Measurements from ENCODE around the gene CDH22.

CDH22 gene

GRCh38 chr20:46240065-46240464, 68.2 kb downstream of the CDH22 start:
- DNase-seq (ENCODE audit: low read depth) = no peak

DNA sequence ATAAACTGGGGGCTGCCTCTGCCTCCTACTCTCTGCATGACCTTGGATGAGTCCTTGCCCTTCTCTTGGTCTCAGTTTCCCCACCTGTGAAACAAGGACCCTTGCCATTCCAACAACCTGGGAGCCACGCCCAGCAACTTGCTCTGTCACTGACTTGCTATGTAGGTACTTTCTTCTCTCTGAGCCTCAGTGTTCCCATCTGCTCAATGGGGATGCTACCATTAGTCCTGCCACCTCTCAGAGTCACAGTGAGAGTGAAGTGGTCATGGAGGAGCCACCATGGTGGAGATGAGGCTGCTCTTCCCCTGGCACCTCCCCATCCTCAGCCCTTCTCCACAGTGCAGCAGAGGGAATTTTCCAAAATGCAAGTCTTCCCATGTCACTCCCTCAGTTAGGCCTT, 70.6 kb downstream of the CDH22 start:
- DNase-seq (ENCODE audit: low read depth) = no peak

DNA sequence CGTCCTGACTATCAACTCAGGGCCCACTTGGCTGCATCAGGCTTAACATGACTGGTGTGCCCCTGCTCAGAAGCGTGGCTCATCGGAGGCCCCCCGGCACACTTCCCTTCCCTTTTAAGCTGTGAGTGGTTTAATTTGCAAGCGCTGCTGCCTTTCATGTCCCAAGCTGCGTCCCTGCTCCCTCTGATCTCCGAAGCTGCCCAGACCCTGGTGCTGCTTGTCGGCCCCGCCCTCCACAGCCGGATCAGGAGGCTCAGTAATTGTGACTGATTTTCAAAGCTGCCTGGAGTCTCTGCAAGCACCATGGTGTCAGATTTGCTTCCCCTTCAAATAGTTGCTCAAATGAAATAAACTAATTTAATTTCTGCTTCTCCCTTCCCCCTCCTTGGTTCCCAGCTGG, 71.1 kb downstream of the CDH22 start:
- no peak for DNase-seq (ENCODE audit: low read depth)

- DNase-seq (ENCODE audit: low read depth) = no peak
Measured at GRCh38 chr20:46235077-46235476, 73.2 kb downstream of the CDH22 start.

DNA sequence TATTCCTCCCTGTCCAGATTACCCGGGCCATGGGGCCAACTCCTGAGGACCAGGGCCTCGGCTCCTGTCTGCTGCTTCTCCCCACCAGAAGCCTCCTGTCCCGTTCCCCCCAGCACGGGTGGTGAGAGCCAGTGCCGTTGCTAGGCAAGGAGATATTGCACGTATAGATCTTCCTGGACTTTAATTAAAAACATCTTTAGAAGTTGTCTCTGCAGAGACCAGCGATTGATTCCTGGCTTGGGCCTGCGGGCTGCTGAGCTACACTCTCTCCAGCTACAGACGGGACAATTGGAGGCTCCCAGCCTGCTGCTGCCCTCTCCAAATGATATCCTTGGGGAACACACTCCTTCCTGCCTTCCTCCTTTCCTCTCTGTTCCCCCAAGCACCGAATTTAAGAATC, 74.6 kb downstream of the CDH22 start:
- DNase-seq (ENCODE audit: low read depth) = no peak

DNA sequence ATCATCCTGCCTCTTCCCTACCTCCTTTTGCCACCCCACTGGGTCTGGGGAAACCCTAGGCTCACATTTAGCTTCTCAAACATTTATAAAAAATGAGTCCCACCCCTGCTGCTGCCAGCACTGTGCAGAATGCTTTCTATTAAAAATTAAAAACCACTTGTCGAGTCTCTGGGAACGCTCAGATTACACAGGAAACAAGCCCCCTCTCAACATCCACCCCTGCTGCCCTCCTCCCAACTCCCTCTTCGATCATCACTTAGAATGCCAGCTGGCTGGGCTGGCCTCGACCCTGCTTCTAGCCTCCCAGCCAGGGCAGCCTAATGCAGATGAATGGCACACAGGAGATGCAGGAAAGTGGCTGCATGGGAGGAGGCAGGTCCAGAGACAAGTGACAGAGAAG, 75.8 kb downstream of the CDH22 start:
- no peak for DNase-seq (ENCODE audit: low read depth)

DNA sequence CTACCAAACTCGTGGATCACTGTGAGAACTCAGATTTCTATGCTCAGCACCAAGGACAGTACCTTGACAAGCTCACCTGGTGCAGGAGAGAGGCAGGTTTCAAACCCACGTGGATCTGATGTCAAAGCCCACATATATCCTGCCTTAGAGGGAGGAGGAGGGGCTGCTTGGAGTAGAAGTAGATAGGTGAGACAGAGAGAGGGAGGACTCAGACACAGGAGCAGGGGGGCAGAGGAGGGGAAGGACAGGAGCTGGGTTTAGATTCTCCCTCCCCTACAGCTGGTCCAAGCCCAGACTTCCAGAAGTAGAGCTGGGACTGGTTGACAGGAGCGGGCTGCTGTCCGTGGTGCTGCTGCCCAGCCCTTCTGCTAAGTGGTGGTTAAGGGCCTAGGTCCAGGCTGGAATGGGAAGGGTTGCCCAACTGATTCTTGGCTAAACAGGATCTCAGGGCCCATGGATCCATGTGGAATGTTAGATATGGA, 77.5 kb downstream of the CDH22 start:
- DNase-seq (ENCODE audit: low read depth) = no peak

- DNase-seq (ENCODE audit: low read depth) = no peak
Measured at GRCh38 chr20:46230106-46230491, 78.2 kb downstream of the CDH22 start.

GRCh38 chr20:46229478-46230105, 78.7 kb downstream of the CDH22 start:
- DNase-seq (ENCODE audit: low read depth) = no peak

DNA sequence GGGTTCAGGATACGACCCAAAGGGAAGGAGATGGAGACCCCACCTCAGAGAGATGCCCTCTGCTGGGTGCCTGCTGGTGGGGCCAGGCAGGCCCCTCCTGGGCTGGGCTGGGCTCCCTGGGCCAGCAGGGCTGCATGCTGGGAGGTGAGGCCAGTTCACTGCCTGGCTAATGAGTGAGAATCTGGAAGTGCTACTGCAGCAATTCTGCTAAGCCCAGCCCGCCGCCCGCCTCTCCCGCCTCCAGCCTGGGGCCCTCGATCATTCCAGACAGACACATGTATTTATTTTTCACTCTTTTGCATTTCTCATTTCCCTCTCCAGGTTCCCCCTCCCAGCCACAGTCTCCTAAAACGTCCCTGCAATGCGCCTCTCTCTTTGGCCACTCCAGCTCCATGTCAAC, 79.6 kb downstream of the CDH22 start:
- no peak for DNase-seq (ENCODE audit: low read depth)

- no peak for DNase-seq (ENCODE audit: low read depth)
Measured at GRCh38 chr20:46227272-46227767, 81.0 kb downstream of the CDH22 start.

DNA sequence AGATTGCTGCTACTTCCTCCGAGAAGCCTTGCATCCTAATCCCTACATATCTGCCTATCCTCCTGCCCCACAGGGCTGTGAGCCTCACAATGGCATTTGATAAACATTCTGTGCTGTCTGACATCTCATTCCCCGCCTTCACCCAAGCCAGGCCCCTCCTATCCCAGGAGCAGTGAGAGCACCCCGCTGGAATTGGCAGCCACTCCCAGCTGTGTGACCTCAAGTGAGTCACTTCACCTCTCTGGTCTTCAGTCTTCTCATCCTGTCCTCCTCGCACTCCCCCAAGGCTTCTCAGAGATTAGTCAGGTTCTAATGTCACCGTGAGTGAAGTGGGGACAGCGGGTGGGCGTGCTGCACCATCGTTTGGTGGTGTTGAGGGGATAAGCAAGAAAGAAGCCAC, 81.7 kb downstream of the CDH22 start:
- no peak for DNase-seq (ENCODE audit: low read depth)

- no peak for DNase-seq (ENCODE audit: low read depth)
Measured at GRCh38 chr20:46222521-46223007, 85.7 kb downstream of the CDH22 start.

- no peak for DNase-seq (ENCODE audit: low read depth)
Measured at GRCh38 chr20:46221256-46221833, 87.0 kb downstream of the CDH22 start.

DNA sequence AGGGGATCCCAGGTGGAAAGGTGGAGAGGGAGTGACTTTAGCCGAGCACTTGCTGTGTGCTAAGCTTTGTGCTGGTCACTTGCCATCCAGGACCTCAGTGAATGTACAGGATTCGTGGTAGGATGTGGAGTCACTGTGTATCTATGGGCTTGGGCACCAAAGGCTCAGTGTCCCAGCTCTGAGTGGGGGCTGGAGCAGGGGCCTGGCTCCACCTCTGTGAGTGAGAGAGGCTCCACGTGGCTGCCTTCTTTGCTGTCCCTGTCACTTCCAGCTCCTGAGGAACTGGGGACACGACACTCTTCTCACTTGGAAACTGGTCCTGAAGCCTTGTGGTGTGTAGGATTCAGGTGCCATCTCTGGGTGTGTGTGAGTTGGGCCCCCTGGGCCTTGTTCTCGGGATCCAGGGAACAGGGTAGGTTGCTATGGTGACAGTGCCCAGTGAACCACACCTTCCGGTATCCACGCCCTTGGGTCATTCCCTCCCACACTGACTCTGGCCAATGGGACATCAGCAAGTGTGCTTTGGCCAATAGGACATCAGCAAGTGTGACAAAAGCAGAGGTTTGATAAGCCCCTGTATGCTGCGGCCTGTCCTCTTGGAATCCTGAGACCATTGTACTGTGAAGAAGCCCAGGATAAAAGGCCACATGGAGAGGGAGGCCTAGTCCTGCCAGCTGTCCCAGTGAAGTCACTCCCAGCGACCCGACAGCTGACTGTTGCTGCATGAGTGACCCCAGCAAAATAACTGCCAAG, 87.7 kb downstream of the CDH22 start:
- no peak for DNase-seq (ENCODE audit: low read depth)

DNA sequence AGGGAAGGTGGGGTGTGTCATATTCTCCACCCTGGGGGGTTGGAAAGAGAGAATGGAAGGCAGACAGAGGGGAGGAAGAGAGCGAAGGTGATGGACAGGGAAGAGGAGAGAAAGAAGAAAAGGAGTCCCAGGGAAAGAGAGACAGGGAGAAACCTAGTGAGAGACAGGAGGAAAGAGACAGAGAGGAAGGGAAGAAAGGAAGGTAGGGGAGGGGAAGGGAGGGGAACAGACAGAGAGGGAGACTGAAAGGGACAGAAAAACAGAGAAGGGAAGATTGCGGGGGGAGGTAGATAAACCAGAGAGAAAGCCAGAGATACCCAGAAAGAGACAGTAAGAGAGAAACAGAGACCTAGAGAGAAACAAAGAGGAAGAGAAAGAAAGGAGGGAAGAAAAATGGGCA, 88.4 kb downstream of the CDH22 start:
- no peak for DNase-seq (ENCODE audit: low read depth)

- DNase-seq (ENCODE audit: low read depth) = no peak
Measured at GRCh38 chr20:46219190-46219589, 89.1 kb downstream of the CDH22 start.

GRCh38 chr20:46218656-46219055, 89.6 kb downstream of the CDH22 start:
- no peak for DNase-seq (ENCODE audit: low read depth)

DNA sequence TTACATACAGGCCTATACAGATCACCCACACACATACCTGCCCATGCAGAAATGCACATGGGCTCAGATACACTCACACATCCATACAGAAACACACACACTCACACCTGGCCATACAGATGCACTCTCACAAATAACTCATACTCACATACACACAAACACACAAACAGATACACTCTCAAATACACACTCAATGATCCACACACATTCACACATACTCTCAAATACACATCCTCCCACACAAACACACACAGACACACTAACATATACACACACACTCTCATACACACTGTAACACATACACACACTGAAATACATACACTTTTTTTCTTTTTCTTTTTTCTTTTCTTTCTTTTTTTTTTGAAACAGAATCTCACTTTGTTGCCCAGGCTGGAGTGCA, 90.7 kb downstream of the CDH22 start:
- DNase-seq (ENCODE audit: low read depth) = no peak

GRCh38 chr20:46216770-46217464, 91.4 kb downstream of the CDH22 start:
- DNase-seq (ENCODE audit: low read depth) = no peak

GRCh38 chr20:46215913-46216707, 92.2 kb downstream of the CDH22 start:
- DNase-seq (ENCODE audit: low read depth) = no peak

All from T follicular helper cell (primary cell).